ENCODE data around the gene IFNA21.

The IFNA21 gene

GRCh38 chr9:21121595-21122251 is 44.7 kb downstream of the IFNA21 start:
- peaks cover 8% of the 10 kb centered on the region; the same call in 1 of the 2 replicates for H3F3A ChIP-seq (ENCODE audit: insufficient read depth, low read length)
- H3K4me2 ChIP-seq (ENCODE audit: low read depth, low read length), result no peak overlapping the region
- H3K27ac ChIP-seq (ENCODE audit: low read length), result no peak overlapping the region
- no peak overlapping the region for H2AFZ ChIP-seq (ENCODE audit: low read length)
- DNase-seq, result peak; percentile 42
- no peaks in the 10 kb centered on the region for H4K20me1 ChIP-seq (ENCODE audit: insufficient read depth, low read length)
- no peaks in the 10 kb centered on the region for H3K36me3 ChIP-seq (replicated peaks; ENCODE audit: insufficient read depth, low read length)
- H3K79me2 ChIP-seq (ENCODE audit: low read length), result no peaks in the 10 kb centered on the region
- H3K9ac ChIP-seq (ENCODE audit: low read length), result no peak overlapping the region
- TF ChIP-seq EZH2 (optimal IDR thresholded peaks at IDR 0.05; ENCODE audit: low read depth, low read length), result no peak
- TF ChIP-seq EZH2phosphoT487 (IDR thresholded peaks at IDR 0.05; ENCODE audit: low read length), result no peak
- TF ChIP-seq CTCF (IDR thresholded peaks at IDR 0.05; ENCODE audit: low read length), result no peak
- H3K4me3 ChIP-seq (ENCODE audit: low read length), result no peak overlapping the region
- H3K9me3 ChIP-seq (replicated peaks; ENCODE audit: insufficient read depth, low read length), result no peaks in the 10 kb centered on the region
- no peaks in the 10 kb centered on the region for H3K9me2 ChIP-seq (replicated peaks; ENCODE audit: insufficient read depth, low read length)
- H3K27me3 ChIP-seq (replicated peaks; ENCODE audit: insufficient read depth, low read length), result no peaks in the 10 kb centered on the region
- H3K4me1 ChIP-seq (ENCODE audit: low read length), result 0 out of 2 replicates have a peak, but pooled peaks cover 26% of the 10 kb centered on the region

- H3K9me2 ChIP-seq (replicated peaks; ENCODE audit: insufficient read depth, low read length), result no peaks in the 10 kb centered on the region
- no peak for DNase-seq
These were observed 45.4 kb downstream of the IFNA21 start for GRCh38 chr9:21121079-21121478.

GRCh38 chr9:21119093-21119770 is 47.2 kb downstream of the IFNA21 start:
- TF ChIP-seq EZH2phosphoT487 (IDR thresholded peaks at IDR 0.05; ENCODE audit: low read length) (no peak), CTCF (IDR thresholded peaks at IDR 0.05; ENCODE audit: low read length) (no peak), EZH2 (optimal IDR thresholded peaks at IDR 0.05; ENCODE audit: low read depth, low read length) (no peak)
- Histone ChIP-seq H2AFZ (ENCODE audit: low read length) (peak overlapping the region; percentile 48; the same call in 1 of the 2 replicates), H3K27ac (ENCODE audit: low read length) (peak overlapping the region; percentile 60; the same call in 1 of the 2 replicates), H3F3A (ENCODE audit: insufficient read depth, low read length) (peaks cover 8% of the 10 kb centered on the region; the same call in 1 of the 2 replicates), H3K79me2 (ENCODE audit: low read length) (no peaks in the 10 kb centered on the region), H3K9me3 (replicated peaks; ENCODE audit: insufficient read depth, low read length) (no peaks in the 10 kb centered on the region), H3K4me1 (ENCODE audit: low read length) (0 out of 2 replicates have a peak, but pooled peaks cover 26% of the 10 kb centered on the region), H4K20me1 (ENCODE audit: insufficient read depth, low read length) (no peaks in the 10 kb centered on the region), H3K27me3 (replicated peaks; ENCODE audit: insufficient read depth, low read length) (no peaks in the 10 kb centered on the region), H3K9ac (ENCODE audit: low read length) (no peak overlapping the region), H3K36me3 (replicated peaks; ENCODE audit: insufficient read depth, low read length) (no peaks in the 10 kb centered on the region), H3K4me3 (ENCODE audit: low read length) (no peak overlapping the region), H3K4me2 (ENCODE audit: low read depth, low read length) (peak overlapping the region; percentile 43; the same call in 1 of the 2 replicates), H3K9me2 (replicated peaks; ENCODE audit: insufficient read depth, low read length) (no peaks in the 10 kb centered on the region)
- peak; percentile 56 for DNase-seq

More at GRCh38 chr9:21121079-21121478, 45.4 kb downstream of the IFNA21 start:
- Histone ChIP-seq H4K20me1 (ENCODE audit: insufficient read depth, low read length) (no peaks in the 10 kb centered on the region), H3K79me2 (ENCODE audit: low read length) (no peaks in the 10 kb centered on the region), H3F3A (ENCODE audit: insufficient read depth, low read length) (peaks cover 8% of the 10 kb centered on the region; the same call in 1 of the 2 replicates), H3K27ac (ENCODE audit: low read length) (no peak overlapping the region), H3K4me1 (ENCODE audit: low read length) (0 out of 2 replicates have a peak, but pooled peaks cover 26% of the 10 kb centered on the region), H3K36me3 (replicated peaks; ENCODE audit: insufficient read depth, low read length) (no peaks in the 10 kb centered on the region), H3K9ac (ENCODE audit: low read length) (no peak overlapping the region), H3K4me2 (ENCODE audit: low read depth, low read length) (no peak overlapping the region), H3K27me3 (replicated peaks; ENCODE audit: insufficient read depth, low read length) (no peaks in the 10 kb centered on the region), H3K9me3 (replicated peaks; ENCODE audit: insufficient read depth, low read length) (no peaks in the 10 kb centered on the region), H3K4me3 (ENCODE audit: low read length) (no peak overlapping the region), H2AFZ (ENCODE audit: low read length) (no peak overlapping the region)
- TF ChIP-seq EZH2 (optimal IDR thresholded peaks at IDR 0.05; ENCODE audit: low read depth, low read length), result no peak
- TF ChIP-seq EZH2phosphoT487 (IDR thresholded peaks at IDR 0.05; ENCODE audit: low read length), result no peak
- no peak for TF ChIP-seq CTCF (IDR thresholded peaks at IDR 0.05; ENCODE audit: low read length)

All from MM.1S (cell line).